ENCODE measurements around the gene EMB. TPM values are rescaled to one million over a fixed set of nuclear protein-coding genes. Genes with fewer than 3 reads are reported as not detected.
A peak's percentile ranks its signal among the peaks of the same experiment; 100 is the strongest.
"Not testable (repeated sequence)": the region's sequence is repeated elsewhere in the genome, so short reads cannot be mapped to it uniquely, and the experiment has no call there.

Gene EMB, protein sequence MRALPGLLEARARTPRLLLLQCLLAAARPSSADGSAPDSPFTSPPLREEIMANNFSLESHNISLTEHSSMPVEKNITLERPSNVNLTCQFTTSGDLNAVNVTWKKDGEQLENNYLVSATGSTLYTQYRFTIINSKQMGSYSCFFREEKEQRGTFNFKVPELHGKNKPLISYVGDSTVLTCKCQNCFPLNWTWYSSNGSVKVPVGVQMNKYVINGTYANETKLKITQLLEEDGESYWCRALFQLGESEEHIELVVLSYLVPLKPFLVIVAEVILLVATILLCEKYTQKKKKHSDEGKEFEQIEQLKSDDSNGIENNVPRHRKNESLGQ
- 100 to 1,000 TPM; 163 to 166 (median 164) TPM for polyA plus RNA-seq

DNA sequence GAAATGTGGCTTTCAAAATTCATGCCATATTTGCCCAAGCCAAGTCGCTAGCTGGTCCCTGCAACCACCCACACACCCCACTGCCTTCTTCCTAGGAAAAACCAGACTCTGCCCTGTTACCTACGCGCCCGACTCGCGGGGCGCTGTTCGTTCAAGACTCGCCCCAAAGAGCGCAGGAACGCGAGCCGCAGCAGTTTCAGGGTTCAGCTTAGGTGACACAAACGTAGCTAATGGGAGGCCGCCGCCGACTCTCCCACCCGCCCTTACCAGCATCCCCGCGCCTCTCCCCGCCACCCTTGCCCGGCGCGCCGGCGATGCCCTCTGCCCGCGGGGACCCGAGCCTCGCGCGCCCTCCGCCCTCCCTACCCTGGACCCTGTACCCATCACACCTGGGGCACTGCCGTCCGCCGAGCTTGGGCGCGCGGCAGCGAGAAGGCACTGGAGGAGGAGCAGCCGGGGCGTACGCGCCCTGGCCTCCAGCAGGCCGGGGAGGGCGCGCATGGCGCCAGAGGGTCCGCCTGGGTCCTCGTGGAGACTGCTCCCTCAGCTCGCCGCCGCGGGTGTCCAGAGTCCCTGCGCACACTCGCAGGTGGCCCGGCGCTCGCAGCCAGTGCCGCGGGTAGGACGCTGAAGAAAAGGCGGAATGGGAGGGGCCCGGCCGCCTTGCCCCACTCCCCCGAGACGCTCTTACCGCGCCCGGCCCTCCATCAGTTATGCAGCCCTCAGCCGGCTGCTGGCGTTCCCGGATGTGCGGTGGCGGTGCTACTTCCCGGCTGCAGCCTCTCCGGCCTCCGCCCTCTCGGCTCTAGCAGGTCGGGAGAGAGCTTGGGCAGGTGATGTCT lies at the start of gene EMB:
EMB (minus strand) TSS at position 638 of the 842 bp plus-strand sequence; CDS start at position 501, 137 bp downstream.
- Mint-ChIP-seq H3K27me3 (ENCODE audit: low read depth in 3 of 3) (peaks cover 3 to 16% (median 7%) of the 10 kb centered on the region in 3 donors), H3K4me3 (peak within 1 kb of the TSS; percentile 93 to 94 (median 93)), H3K4me1 (peaks cover 76 to 89% of the 10 kb centered on the region in 2 donors), H3K36me3 (no peaks in the 10 kb centered on the region), H3K9me3 (no peaks in the 10 kb centered on the region), H3K27ac (peak within 1 kb of the TSS; percentile 89 to 98 (median 94))
- DNase-seq: peak; percentile 81 to 84 (median 82)

DNA sequence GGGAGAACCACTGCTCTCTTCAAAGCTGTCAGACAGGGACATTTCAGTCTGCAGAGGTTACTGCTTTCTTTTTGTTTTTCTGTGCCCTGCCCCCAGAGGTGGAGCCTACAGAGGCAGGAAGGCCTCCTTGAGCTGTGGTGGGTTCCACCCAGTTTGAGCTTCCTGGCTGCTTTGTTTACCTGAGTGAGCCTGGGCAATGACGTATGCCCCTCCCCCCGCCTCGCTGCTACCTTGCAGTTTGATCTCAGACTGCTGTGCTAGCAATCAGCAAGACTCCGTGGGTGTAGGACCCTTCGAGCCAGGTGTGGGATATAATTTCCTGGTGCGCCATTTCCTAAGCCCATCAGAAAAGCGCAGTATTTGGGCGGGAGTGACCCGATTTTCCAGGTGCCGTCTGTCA lies 48.4 kb upstream of the EMB start:
- H3K36me3 Mint-ChIP-seq; H3K4me3 Mint-ChIP-seq; H3K27me3 Mint-ChIP-seq (ENCODE audit: low read depth in 3 of 3); H3K27ac Mint-ChIP-seq: not testable (repeated sequence)
- Mint-ChIP-seq H3K4me1 (peaks cover 0 to 15% of the 10 kb centered on the region in 2 donors), H3K9me3 (peaks cover 0 to 14% (median 2%) of the 10 kb centered on the region in 6 donors)
- DNase-seq: peak in 1 of 3 donors; percentile 10

DNA sequence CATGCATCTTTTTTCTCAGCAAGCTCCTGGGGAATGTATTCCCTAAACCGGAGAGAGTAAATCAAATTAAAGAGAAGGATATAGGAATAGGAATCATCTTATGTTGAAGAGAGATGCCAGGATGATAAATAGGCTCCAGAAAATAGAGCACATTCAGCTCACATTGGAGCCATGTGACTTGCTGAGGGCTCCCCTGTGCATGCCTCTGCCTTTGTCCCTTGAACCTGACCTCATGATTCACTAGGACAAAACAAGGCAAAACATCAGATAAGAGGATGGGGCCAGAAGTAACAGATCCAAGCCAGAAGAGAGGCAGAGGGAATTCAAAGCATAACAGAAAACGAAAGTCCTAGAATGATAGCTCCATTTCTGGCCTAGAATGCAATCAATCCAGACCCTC lies 37.7 kb upstream of the EMB start:
- H3K4me3 Mint-ChIP-seq; DNase-seq; H3K27ac Mint-ChIP-seq; H3K9me3 Mint-ChIP-seq; H3K4me1 Mint-ChIP-seq; H3K27me3 Mint-ChIP-seq (ENCODE audit: low read depth in 3 of 3): not testable (repeated sequence)
- H3K36me3 Mint-ChIP-seq: peaks cover 0 to 13% (median 4%) of the 10 kb centered on the region in 3 donors

DNA sequence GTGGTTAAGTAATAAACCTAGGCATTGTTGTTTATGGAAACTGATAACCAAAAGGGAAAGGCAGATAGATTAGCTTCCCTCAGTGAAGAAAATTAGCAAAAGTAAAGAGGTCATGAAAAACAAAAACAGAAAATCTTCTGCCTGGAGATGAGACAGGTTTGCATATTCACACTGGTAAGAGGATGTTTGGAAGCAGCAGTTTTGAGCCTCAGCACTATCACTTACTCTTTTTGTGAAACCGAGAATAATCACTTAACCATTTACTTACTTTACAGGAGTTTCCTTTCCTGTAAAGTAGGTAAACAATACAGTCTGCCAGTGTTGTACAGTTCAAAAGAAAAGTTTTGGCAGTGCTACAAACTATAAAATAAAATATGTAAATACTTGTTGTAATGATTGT lies 35.5 kb upstream of the EMB start:
- no peak overlapping the region for H3K4me3 Mint-ChIP-seq
- peaks cover 0 to 7% (median 2%) of the 10 kb centered on the region in 3 donors for H3K27me3 Mint-ChIP-seq (ENCODE audit: low read depth in 3 of 3)
- DNase-seq: no peak
- H3K9me3 Mint-ChIP-seq: peaks cover 0 to 8% (median 4%) of the 10 kb centered on the region in 6 donors
- H3K27ac Mint-ChIP-seq: no peak overlapping the region
- H3K36me3 Mint-ChIP-seq: peaks cover 0 to 13% (median 4%) of the 10 kb centered on the region in 3 donors
- H3K4me1 Mint-ChIP-seq: peaks cover 0 to 7% of the 10 kb centered on the region in 2 donors

DNA sequence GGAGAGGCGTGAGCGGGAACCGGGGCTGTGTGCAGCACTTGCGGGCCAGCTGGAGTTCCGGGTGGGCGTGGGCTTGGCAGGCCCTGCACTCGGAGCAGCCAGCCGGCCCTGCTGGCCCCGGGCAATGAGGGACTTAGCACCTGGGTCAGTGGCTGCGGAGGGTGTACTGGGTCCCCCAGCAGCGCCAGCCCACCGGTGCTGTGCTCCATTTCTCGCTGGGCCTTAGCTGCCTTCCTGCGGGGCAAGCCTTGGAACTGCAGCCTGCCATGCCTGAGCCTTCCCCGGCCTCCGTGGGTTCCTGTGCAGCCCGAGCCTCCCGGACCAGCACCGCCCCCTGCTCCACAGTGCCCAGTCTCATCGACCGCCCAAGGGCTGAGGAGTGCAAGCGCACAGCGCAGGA lies 23.9 kb upstream of the EMB start:
- not testable (repeated sequence) for H3K27ac Mint-ChIP-seq; H3K27me3 Mint-ChIP-seq (ENCODE audit: low read depth in 3 of 3)

DNA sequence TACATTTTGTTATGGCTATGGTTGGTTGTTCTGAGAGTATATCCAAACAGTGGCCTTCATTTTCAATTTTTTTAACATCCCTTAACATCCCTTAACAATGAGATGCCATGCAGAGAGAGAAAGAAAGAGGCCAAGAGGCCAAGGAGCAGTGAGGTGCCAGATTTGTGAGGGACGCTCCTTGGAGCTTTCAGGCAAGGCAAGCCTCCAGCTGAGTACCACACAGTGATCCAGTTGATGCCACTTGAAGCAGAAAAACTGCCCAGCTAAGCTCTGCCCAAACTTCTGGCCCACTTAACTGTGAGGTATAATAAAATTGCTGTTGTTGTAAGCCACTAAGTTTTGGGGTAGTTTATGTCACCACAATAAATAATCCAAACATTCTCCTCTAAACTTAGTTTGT lies 22.6 kb upstream of the EMB start:
- no peak overlapping the region for H3K27ac Mint-ChIP-seq

More for the DNA sequence above, 23.9 kb upstream of the EMB start:
- not testable (repeated sequence) for DNase-seq, H3K4me3 Mint-ChIP-seq, H3K36me3 Mint-ChIP-seq, H3K4me1 Mint-ChIP-seq, H3K9me3 Mint-ChIP-seq

DNA sequence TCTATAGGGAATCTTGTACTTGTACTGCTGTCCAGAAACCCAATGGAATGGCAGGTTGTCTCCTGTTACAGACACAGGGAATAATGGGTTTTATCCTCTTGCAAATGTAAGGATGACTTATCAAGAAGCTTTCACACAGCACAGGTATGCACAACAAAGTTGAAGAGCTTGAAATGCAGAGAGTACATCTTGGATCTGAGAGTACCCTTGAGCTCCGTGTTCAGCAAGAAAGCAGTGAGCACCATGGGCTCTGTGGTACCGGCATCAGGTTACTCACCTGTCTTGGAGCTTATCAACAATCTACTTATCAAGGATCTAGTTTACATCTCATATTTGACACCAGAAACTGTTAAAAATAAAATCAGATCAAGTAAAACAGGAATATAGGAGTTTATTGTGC lies 22.0 kb upstream of the EMB start:
- Mint-ChIP-seq H3K9me3 (no peaks in the 10 kb centered on the region), H3K27ac (no peak overlapping the region), H3K36me3 (no peaks in the 10 kb centered on the region), H3K4me1 (peaks cover 14 to 15% of the 10 kb centered on the region in 2 donors), H3K4me3 (no peak overlapping the region), H3K27me3 (ENCODE audit: low read depth in 3 of 3) (no peaks in the 10 kb centered on the region)
- no peak for DNase-seq

More for the DNA sequence above, 22.6 kb upstream of the EMB start:
- no peaks in the 10 kb centered on the region for H3K36me3 Mint-ChIP-seq
- H3K27me3 Mint-ChIP-seq (ENCODE audit: low read depth in 3 of 3): peaks cover 0 to 2% (median 0%) of the 10 kb centered on the region in 3 donors
- no peak overlapping the region for H3K4me3 Mint-ChIP-seq
- no peak for DNase-seq
- peaks cover 0 to 4% (median 0%) of the 10 kb centered on the region in 6 donors for H3K9me3 Mint-ChIP-seq
- peaks cover 7 to 8% of the 10 kb centered on the region in 2 donors for H3K4me1 Mint-ChIP-seq

DNA sequence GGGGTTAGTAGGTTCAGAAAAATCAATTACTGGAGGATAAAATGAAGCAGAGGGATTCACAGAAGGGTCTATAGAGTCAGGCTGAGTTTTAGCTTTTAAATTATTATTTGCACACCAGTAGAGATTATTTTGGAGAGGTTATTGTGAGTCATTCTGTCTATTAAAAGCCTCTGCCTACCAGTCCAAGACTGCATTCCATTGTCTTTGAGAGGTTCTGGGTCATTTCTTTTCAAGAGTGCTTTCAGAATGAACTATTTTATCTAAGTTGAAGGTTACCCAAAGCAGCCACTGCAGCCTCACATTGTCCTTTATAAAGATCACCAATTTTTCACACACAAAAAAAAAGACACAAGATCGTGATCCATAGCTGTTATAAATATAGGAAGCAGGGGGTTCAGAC lies 21.5 kb upstream of the EMB start:
- H3K4me1 Mint-ChIP-seq: peaks cover 18 to 20% of the 10 kb centered on the region in 2 donors
- not testable (repeated sequence) for DNase-seq; H3K9me3 Mint-ChIP-seq; H3K4me3 Mint-ChIP-seq; H3K27ac Mint-ChIP-seq; H3K27me3 Mint-ChIP-seq (ENCODE audit: low read depth in 3 of 3); H3K36me3 Mint-ChIP-seq

DNA sequence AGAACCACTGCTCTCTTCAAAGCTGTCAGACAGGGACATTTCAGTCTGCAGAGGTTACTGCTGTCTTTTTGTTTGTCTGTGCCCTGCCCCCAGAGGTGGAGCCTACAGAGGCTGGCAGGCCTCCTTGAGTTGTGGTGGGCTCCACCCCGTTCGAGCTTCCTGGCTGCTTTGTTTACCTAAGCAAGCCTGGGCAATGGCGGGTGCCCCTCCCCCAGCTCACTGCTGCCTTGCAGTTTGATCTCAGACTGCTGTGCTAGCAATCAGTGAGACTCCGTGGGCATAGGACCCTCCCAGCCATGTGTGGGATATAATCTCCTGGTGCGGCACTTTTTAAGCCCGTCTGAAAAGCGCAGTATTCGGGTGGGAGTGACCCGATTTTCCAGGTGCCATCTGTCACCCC lies 17.3 kb upstream of the EMB start:
- Mint-ChIP-seq H3K9me3 (peaks cover 1 to 14% (median 6%) of the 10 kb centered on the region in 6 donors), H3K27ac (peak overlapping the region in 2 of 6 donors; percentile 16 to 48), H3K4me1 (peaks cover 23 to 24% of the 10 kb centered on the region in 2 donors)

DNA sequence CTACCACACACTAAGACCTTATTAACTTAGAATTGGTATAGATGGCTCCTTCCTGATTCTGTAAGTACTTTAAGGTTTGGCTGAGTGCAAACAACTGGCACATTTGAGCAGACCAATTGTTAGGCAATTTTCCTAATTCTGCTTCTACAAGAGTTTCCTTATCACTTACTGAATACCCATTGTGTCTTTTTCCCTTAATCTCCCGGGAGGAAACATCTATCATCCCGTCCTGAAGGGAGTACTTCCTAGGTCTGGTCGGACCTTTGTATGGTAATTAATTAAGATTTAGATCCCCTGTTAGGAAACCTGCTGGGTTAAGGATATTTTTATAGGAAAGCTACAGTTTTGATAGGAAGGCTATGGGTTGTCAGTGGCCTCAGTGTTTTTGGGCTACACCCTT lies 8.2 kb upstream of the EMB start:
- not testable (repeated sequence) for H3K4me3 Mint-ChIP-seq; H3K27me3 Mint-ChIP-seq (ENCODE audit: low read depth in 3 of 3); H3K9me3 Mint-ChIP-seq; H3K36me3 Mint-ChIP-seq; DNase-seq
- Mint-ChIP-seq H3K27ac (peak overlapping the region in 2 of 6 donors; percentile 1 to 28), H3K4me1 (peaks cover 33 to 46% of the 10 kb centered on the region in 2 donors)

More for the DNA sequence above, 17.3 kb upstream of the EMB start:
- peak overlapping the region in 2 of 5 donors; percentile 27 to 54 for H3K4me3 Mint-ChIP-seq
- DNase-seq: peak in 2 of 3 donors; percentile 23 to 40
- H3K27me3 Mint-ChIP-seq (ENCODE audit: low read depth in 3 of 3): not testable (repeated sequence)
- H3K36me3 Mint-ChIP-seq: peaks cover 0 to 12% (median 5%) of the 10 kb centered on the region in 3 donors

DNA sequence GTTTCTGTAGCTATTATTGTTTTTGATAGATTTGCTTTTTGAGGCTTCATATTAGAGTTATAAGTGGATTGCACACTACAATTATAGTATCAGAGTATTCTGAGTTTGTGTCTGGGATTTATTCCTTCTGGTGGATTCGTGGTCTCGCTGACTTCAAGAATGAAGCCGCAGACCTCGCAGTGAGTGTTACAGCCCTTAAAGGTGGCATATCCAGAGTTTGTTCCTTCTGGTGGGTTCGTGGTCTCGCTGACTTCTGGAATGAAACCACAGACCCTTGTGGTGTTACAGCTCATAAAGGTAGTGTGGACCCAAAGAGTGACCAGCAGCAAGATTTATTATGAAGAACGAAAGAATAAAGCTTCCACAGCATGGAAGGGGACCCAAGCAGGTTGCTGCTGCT lies 6.9 kb upstream of the EMB start:
- Mint-ChIP-seq H3K9me3 (no peaks in the 10 kb centered on the region), H3K27me3 (ENCODE audit: low read depth in 3 of 3) (peaks cover 0 to 5% (median 0%) of the 10 kb centered on the region in 3 donors), H3K4me1 (peaks cover 35 to 56% of the 10 kb centered on the region in 2 donors), H3K27ac (peak overlapping the region in 2 of 6 donors; percentile 4 to 34), H3K4me3 (peak overlapping the region in 1 of 5 donors; percentile 12), H3K36me3 (no peaks in the 10 kb centered on the region)
- DNase-seq: no peak

DNA sequence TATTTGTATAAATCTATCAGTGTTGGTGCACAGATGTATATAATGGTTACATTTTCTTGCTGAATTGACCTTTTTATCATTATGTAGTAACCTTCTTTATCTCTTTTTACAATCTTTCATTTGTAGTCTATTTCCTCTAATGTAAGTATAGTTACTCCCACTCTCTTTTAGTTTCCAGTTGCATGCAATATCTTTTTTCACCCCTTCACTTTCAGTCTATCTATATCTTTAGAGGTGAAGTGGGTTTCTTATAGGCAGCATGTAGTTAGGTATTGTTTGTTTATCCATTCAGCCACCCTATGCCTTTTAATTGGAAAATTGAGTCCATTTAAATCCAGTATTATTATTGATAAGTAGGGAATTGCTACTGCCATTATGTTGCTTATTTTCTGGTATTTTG lies 6.1 kb upstream of the EMB start:
- H3K27ac Mint-ChIP-seq: peak overlapping the region in 1 of 6 donors; percentile 69
- no peaks in the 10 kb centered on the region for H3K36me3 Mint-ChIP-seq
- H3K4me3 Mint-ChIP-seq: no peak overlapping the region
- H3K4me1 Mint-ChIP-seq: peaks cover 41 to 63% of the 10 kb centered on the region in 2 donors
- H3K27me3 Mint-ChIP-seq (ENCODE audit: low read depth in 3 of 3): peaks cover 0 to 5% (median 0%) of the 10 kb centered on the region in 3 donors
- no peaks in the 10 kb centered on the region for H3K9me3 Mint-ChIP-seq
- no peak for DNase-seq

DNA sequence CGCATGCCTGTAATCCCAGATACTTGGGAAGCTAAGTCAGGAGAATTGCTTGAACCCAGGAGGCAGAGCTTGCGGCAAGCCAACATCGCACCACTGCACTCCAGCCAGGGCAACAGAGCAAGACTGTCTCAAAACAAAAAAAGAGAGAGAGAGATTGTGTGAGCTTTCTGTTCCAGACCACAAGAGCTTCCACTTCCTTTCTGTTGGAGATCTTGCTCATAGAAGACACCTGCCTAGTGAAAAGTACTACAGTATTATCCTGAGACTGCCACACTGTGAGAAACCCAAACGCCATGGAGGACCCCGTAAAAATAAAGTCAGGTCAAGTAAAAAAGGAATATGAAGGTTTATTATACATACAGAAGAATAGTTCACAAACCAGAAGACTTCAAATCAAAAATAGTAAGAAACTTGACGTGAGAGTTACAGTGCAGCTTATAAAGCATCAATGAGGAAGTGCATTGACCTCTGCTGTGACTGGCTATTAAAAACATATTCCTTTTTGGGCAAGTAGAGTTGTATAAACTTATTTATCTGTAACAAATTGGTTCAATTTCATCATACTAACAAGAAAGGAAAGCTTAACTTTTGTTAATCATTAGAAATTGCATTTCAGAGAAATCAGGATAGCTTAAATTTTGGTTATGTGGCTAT lies 4.3 kb upstream of the EMB start:
- Mint-ChIP-seq H3K9me3 (no peaks in the 10 kb centered on the region), H3K4me1 (peaks cover 52 to 75% of the 10 kb centered on the region in 2 donors), H3K4me3 (peak overlapping the region; percentile 38 to 89 (median 77)), H3K27ac (peak overlapping the region; percentile 85 to 95 (median 94)), H3K36me3 (no peaks in the 10 kb centered on the region), H3K27me3 (ENCODE audit: low read depth in 3 of 3) (peaks cover 3 to 9% (median 7%) of the 10 kb centered on the region in 3 donors)
- DNase-seq: peak; percentile 63 to 70 (median 67)

Measured in immature natural killer cell (primary cell).